Limb (tissue), 2 donors: ENCODE results near the gene TAX1BP1.

Source experiments
- DNase-seq, 2 donors: peaks; one replicate each; pipeline ENCODE4 v3.0.0-alpha.2; 2016; ENCODE audit errors: extremely low spot score in 2 of 2

TAX1BP1 gene

DNA sequence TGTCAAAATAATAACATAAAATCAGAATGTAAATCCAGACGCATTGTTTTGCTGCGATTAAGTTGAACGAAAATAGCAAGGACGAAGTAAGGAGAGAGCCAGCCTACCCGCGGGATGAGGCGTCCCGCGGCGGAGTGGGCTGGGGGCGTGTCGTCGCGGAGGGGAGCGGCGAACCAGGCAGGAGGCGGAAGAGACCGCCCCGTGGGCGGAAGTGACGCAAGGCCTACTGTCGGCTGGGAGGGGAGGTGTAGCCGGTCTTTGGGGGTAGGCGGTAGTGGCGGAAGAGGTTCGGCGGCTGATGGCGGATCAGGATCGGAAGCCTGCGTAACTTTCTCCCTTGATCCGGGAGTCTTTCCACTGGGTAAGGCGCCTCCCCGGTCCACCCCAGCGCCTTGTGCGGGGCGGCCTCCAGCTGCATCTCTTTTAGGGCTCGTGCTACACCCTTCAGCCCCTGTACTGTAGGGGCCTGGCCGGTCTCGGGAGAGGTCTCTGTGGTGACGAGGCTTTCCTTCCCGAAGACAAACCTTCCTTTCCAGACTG is at the start of gene TAX1BP1:
TSS of gene TAX1BP1 (plus strand) at position 254 of the 540 bp plus-strand sequence. CDS start 8,363 bp downstream, outside the sequence.
- peak; percentile 97 for DNase-seq

DNA sequence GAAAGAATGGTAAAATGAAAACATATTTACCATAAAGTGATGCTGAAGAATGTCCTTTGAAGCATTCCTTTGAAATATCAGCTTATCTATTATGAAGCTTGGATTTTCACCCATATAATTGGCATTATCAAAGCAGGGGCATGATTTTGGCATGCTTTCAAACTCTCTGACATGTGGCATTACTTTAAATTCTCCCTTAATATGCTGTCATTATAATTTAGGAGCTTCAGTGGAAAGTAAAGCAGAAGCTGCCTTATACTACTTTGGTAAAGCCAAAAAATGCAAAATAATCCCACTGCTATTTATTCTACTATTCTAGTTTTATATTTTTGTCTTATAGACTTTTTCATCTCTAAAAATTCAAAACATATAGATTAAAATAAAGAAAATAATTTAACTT is 49.3 kb upstream of the TAX1BP1 start:
- no peak for DNase-seq

DNA sequence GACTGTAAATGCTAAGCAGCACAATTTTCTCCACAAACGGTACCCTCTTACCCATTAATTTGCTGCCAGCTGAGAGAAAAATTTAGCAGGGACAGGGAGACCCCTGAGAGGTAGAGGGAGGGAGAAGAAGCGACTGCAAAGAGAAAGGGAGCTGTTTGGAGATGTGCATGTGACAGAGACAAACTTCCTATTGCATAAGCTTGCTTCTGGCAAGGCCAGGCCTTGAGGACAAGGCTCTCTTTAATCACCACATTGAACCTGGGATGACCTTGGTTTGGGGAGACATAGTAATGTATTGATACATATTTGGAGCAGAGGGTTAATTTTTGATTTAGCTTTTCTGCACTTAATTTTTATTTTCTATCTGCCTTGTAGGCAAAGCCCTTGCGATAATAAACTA is 46.2 kb upstream of the TAX1BP1 start:
- no peak for DNase-seq

DNA sequence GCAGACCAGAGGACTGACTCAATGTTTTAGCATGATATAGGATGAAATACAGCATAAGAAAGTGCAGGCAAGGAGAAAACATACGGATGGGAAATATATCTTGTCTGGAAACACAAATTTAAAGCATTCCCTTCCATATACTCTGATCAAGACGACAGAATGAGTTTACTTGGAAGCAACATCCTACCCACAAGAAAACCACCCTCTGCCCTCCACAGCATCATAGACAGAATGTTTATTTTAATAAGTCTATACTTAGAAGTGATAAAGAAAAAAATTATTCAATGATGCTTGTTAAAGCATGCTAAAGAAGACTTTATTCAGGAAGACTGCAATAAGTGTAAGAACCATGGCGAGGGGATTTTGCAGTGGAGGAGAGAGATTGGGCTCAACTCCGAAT is 44.9 kb upstream of the TAX1BP1 start:
- no peak for DNase-seq

DNA sequence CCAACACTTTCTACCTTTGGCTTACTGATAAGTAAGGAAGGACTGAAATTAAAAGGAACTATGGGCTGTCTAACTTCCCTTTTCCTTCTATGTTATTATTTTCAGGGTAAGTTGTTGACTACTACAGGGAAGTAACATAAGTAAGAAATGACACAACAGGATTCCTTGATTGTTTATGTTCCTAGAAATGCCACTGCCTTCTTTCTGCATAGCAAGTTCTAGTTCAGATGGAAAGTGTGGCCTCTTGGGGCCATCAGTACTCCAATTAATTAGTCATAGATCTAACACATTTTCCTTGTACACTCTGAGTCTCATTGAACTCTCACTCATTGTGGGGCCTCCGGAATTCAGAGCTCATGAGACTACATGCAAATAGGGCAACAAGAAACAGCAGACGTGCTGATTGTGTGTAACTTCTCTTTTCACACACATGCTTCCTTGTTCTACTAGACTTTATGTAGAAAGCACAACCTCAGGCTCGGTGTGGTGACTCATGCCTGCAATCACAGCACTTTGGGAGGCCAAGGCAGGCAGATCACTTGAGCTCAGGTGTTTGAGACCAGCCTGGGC is 42.0 kb upstream of the TAX1BP1 start:
- no peak for DNase-seq

DNA sequence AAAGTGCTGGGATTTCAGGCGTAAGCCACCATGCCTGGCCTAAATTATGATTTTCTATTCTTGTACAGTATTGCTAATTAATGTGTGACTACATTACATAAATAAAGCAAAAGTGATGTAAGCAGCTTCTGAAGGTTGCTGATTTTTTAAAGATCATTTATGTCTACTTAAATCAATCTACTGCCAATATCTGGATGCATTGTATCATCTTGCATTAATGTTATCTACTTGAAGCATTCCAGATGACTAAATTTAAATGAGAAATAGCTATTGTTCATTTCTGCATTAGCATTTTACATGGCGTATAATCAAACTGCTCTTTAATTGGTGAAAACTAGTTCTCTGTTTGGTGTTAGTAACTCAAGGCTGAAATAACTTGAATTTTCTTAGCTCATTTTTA is 40.2 kb upstream of the TAX1BP1 start:
- no peak for DNase-seq

DNA sequence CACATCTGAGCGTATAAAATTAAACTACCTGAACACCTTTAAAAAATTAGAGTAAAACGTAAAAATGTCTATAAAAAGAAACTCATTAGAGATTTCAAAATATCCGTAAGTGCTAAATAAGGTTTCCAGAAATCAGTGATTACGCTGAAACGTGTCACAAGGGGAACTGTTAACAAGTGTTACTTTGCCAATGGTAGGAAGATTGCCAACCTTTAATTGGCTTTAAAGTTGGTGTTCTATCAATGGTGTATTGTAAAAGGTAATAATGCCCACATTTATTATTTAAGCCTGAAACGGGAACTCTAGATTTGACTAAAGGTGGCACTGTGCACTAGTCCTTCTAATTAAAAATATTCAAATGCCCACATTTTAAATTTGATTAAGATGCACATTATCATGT is 39.5 kb upstream of the TAX1BP1 start:
- DNase-seq, result no peak

DNA sequence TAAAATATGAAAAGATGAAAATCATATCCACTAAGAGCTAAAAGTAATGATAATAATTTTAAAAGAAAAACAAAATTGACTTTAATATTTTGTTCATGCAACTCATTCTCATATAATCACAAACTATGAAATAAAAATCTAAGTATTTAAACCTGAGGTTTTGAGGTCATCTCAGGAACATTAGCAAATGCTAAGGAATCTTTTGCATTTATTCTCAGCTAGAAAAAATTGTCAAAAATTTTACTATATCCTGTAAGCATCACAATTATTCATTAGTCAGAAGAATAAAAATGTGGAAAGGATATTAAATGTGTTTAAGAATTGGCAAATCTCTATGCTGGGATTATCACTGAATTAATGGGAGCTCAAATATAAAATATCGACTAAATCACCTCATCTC is 36.8 kb upstream of the TAX1BP1 start:
- DNase-seq, result no peak

DNA sequence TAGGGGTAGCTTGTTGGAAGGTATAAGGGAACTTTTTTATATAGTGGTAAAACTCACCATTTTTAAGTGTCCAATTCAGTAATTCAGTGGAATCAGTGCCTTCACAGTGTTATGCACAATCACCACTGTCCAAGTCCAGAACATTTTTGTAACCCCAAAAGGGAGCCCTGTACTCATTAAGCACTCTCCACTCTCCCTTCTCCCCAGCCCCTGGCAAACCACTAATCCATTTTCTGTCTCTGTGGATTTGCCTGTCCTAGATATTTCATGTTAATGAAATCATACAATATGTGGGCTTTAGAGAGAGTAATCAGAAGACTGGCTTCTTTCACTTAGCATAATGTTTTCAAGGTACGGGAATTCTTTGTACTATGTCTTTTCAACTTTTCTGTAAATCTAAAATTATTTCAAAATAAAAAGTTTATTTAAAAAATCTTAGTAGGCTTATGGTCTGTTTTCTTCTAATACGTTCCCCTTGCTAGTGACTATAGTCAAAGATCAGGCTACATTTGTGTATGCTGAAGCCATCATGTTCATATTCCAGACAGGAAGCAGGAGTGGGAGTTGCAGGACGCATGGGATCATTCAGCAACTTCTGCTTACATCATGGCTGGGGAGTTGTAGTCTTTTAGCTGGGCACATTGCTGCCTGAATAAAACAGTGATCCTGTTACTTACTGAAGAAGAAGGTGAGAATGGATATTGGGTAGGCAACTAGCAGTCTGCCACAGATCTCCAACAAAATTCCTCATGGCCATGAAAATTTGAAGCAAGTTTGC is 35.4 kb upstream of the TAX1BP1 start:
- DNase-seq, result no peak

DNA sequence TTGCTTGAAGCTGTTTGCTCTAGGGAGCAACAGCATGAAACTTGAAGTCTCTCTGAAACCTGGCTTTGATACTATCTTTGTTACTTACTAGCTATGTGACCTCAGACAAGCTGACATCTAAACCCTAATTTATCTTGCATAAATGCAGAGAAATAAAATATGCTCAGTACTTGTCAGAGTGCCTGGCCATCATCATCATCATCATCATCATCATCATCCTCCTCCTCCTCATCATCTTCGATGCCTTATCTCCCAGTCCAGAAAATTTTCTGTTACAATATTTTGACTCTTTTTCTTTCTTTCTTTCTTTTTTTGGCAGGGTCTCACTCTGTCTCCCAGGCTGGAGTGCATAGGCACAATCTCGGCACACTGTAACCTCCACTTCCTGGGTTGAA is 34.8 kb upstream of the TAX1BP1 start:
- DNase-seq, result no peak

DNA sequence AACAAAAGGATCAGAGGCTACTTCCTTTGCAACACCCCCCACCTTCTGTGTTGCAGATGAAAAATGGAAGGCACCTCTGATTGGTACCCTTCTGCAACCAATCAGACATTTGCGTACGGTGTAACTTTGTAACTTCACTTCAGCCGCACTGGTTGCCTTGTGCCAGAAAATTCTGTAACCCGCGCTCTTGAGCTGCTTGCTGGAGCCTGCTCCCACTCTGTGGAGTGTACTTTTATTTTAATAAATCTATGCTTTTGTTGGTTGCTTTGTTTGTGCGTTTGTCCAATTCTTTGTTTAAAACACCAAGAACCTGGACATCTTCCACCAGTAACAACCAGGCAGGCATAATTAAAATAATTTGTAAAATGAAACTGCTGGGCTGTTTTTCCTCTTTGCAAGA is 31.5 kb upstream of the TAX1BP1 start:
- no peak for DNase-seq

DNA sequence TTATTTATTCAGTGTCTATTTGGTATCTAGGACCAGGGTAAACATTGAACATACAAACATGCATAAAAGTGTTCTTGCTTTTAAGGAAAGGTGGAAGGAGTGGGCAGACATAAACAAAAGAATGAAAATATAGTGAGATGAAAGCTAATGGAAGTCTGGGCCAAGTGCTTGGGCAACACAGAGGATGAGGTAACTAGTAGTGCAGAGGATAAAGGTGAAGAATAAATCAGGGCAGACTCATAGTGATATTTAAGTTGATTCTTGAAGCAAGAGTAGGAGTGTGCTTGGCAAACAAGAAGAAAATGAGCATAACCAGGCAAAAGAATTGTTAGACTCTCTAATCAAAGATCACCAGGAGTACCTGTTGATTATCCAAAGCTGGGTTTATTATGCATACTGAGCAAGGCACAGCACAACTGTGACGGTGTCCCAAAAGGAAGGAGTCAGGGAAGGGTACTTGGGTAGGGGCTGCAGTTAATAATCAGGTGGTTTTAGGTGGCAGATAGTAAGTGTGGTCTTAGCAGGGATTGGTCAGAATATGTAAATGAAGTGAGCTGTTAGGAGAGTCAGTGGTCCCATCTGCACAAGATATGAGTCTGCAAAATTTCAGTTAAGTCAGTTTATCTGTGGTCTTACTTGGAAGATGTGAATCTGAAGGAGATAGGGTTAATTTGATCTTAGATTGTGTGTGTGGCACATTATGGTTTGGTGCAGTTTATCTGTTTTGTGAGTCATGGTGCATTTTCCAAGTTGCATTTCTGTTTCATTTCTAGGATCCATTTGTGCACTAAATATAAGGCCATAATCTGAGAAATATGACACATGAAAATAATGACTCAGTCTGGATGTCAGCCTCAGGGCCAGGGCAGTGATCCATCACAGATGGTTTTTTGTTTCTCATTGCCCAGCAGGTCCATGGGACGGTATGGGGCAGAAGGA is 30.6 kb upstream of the TAX1BP1 start:
- DNase-seq, result no peak

DNA sequence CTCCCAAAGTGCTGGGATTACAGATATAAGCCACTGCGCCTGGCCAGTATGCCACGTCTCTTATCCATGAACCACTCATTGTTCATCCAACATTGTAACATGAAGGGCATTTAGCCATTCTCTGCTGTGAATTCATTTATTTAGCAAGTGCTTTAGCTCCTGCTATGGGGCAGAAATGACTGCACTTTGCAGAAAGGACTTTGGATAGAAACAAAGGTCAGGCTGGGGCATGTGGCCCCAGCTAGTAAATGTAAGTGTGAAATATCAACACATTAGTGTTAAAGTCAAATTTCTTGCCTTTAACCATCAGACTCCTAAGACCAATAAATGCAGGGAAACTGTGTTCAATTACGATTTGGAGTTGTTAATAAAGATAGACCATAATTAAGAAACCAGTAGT is 27.7 kb upstream of the TAX1BP1 start:
- DNase-seq, result no peak

DNA sequence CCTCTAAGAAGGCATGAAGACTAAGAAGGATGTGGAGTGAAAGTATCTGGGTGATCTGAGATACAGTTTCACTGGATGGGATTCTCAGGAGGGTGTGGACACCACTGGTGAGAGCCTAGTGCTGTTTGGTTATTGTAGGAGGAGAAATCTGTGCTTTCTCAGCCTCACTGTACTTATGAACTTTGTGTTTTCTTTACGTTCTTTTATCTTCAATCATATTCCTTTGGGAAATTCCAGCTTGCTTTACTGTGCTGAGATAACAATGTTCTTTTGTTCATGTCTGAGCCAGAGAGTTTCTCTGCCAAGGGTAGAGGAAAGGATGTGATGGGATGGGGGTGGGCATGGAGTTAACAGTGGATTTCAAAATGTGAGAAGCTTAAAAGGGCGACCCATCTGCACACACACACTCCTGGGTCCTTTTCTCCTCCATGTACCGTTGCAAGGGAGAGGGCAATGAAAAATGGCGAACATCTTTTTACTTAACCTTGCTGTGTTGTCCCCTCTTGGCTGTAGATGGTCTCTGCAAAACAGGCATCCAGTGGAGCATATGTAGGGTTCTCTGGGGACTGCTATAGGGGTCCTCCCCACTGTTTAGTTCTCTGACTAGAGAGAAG is 25.0 kb upstream of the TAX1BP1 start:
- no peak for DNase-seq

DNA sequence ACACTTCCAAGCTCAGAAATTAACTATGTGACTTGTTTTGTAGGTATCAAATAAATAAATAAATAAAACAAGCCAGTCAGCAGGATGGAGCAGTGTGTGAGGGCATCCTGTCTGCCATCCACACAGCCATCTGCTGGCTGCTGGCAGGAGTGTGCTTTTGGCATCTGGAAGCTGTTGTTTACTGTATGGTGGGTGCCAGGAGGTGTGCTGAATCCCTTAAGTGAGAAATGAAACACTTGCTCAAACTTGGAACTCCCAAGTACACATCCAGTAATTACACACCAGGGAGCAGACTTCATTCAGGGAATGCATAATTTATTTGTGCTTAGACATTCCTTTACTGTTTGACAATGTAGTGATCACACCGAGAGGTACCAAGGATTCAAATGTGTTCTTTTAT is 16.9 kb upstream of the TAX1BP1 start:
- peak in 1 of 2 donors; percentile 38 for DNase-seq

DNA sequence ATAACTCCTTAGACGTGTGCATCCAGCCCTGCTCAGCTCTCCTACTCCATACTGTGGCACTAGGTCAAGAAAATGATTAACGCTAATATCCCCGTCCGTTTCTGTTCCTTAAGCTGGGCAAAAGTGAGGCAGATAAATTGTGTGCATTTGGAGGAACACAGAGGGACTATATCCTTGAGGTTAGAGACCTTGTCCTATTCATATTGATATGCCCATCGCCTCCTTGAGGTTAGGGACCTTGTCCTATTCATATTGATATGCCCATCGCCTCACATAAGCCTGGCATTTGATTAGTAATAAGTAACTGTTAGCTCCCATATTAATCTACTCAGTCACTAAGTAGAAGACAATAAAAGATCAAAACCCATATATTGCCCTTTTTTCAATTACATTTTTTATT is 12.9 kb upstream of the TAX1BP1 start:
- DNase-seq, result no peak

DNA sequence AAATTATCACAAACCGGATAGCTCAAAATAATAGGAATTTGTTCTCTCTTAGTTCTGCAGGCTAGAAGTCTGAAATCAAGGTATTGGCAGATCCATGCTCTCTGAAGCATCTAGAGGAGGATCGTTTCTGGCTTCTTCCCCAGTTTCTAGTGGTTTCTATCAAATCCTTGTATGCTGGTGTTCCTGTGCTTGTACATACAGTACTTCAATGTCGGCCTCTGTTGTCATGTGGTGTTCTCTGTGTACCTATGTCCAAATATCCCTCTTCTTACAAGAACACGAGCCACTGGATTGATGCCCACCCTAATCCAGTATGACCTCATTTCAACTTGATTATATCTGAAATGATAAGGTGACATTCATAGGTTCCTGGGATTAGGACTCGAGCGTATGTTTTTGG is 9.8 kb upstream of the TAX1BP1 start:
- DNase-seq, result no peak

DNA sequence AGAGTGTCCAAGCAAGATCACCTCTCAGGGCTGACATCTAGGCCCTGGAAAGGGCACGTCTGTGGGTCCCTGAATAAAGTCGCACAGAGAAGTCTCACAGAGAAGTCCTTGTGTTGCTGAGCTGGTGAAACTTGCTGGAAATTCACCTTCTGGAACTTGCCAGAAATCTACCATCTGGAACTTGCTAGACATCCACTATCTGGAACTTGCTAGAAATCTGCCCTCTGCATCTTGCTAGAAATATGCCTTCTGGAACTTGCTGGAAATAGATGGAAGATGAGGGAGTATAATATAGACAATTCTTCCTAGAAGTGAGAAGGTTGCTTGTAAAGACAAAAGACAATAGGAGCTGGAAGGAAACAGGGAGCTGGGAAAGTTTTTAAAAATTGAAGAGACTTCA is 5.4 kb upstream of the TAX1BP1 start:
- DNase-seq, result no peak

DNA sequence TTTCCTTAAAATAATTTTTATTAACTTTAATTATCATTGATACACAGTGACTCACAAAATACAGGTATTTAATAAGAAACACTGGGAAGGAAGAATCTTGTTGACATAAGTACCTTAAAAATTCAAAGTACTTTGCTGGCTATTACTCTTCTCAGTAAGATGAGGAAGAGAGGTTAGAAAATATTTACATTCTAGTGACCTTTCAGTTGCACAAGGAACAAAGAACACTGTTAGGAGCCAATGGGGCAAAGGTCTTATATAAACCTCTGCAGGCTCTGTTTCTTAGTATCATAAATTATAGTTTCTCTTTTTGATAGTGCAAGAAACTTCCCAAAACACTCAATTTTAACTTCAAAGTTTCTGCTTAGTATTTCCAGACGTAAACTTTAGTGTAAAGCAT is 4.8 kb upstream of the TAX1BP1 start:
- no peak for DNase-seq

DNA sequence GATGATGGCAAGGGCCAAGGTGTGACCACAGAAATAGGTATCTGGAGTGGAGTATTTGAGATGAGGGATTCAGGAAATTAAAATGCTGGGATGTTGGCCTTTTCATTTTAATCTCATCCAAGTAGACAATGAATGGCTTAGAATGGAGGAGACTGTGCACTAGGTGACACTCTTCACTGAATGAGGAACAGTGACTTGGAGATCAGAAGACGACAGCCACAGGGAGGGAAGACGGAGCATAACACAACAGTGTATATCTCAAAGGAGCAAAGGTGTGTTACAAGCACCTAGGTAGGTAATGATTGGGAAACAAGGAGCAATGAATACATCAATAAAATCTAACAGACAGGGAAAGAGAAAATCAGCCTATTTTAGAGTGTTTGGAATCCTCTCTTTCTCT is 4.1 kb upstream of the TAX1BP1 start:
- DNase-seq, result no peak

DNA sequence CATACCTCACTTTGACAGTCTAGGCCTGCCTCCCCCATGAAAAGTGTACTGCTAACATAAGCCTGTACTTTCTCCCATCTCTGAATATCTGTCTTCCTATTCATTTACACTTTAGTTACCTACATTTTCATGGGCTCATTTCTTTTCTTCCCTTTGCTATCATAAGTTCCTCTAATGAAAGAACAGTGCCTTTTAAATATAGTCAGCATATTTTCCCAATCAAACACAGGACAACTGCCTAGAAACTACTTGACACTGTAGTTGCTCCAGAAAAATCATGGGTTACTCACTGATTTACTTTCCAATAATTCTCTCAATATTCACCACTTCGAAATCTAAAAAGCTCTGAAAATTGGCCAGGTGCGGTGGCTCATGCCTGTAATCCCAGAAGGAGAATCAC is 2.8 kb upstream of the TAX1BP1 start:
- no peak for DNase-seq

DNA sequence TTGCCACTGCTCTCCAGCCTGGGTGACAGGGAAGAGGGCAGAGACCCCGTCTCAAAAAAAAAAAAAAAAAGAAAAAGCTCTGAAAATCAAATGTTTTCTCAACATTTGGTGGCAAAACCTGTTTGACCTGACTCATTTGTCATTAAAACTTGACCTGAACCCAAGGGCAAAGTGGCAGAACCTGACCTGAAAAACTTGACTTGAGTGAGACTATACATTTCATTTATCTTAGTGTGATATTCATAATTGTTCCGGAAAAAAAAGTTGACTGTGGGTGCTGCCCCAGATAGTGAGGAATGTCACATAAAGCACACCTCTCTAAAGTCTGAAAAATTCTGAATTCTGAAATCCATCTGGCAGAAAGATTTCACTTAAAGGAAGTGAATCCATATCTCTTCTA is 2.3 kb upstream of the TAX1BP1 start:
- DNase-seq, result no peak
